Brain microvascular endothelial cell (primary cell): ENCODE data around the gene CFH.

Experiments used
- DNase-seq: peaks from one replicate; pipeline ENCODE4 v3.0.0-alpha.2; 2020
- H3K27ac ChIP-seq: fragments of 250-450 bp; sonication (Bioruptor Pico); 2 replicates; pipeline ENCODE4 v1.5.1; 2020; ENCODE audit warnings: mild to moderate bottlenecking, moderate library complexity
- H3K27me3 ChIP-seq: fragments of 250-450 bp; sonication (Bioruptor Pico); replicated peaks from 2 replicates; pipeline ENCODE4 v1.5.1; 2020; ENCODE audit warnings: mild to moderate bottlenecking
- H3K36me3 ChIP-seq: fragments of 250-450 bp; sonication (Bioruptor Pico); replicated peaks from 2 replicates; pipeline ENCODE4 v1.5.1; 2020; ENCODE audit warnings: mild to moderate bottlenecking
- H3K4me3 ChIP-seq: 2 replicates; pipeline ENCODE4 v1.5.1; 2011; ENCODE audit warnings: low read depth, mild to moderate bottlenecking, control low read depth, low read length, moderate library complexity
- CTCF ChIP-seq: IDR thresholded peaks from 2 replicates; pipeline ENCODE4 v1.5.1; 2011; ENCODE audit warnings: low read depth, mild to moderate bottlenecking, moderate library complexity, low read length, control low read depth, inconsistent platforms; ENCODE audit errors: missing control alignments
- in situ Hi-C: cut with HindIII; loops from 2 replicates; pipeline ENCODE4 v1.10.0; 2017; ENCODE audit warnings: low sequenced_read_pairs, low pct_ligation_motif_present

The CFH gene

GRCh38 chr1:196717868-196718267 lies 66.0 kb downstream of the CFH start:
- in situ Hi-C loops, result no loop called here
- DNase-seq, result no peak
- Histone ChIP-seq H3K27ac (no peak overlapping the region), H3K27me3 (no peaks in the 10 kb centered on the region), H3K4me3 (no peak overlapping the region), H3K36me3 (no peaks in the 10 kb centered on the region)
- no peak for TF ChIP-seq CTCF

GRCh38 chr1:196723325-196724185 lies 71.7 kb downstream of the CFH start:
- H3K27ac ChIP-seq, result no peak overlapping the region
- peak; percentile 88 for TF ChIP-seq CTCF
- H3K27me3 ChIP-seq, result no peaks in the 10 kb centered on the region
- peaks cover 6% of the 10 kb centered on the region for H3K36me3 ChIP-seq
- in situ Hi-C loops, result no loop called here
- peak; percentile 47 for DNase-seq
- no peak overlapping the region for H3K4me3 ChIP-seq

- DNase-seq, result no peak
- in situ Hi-C loops, result no loop called here
- peak; percentile 53 for TF ChIP-seq CTCF
- H3K36me3 ChIP-seq, result peaks cover 2% of the 10 kb centered on the region
- H3K4me3 ChIP-seq, result no peak overlapping the region
- no peaks in the 10 kb centered on the region for H3K27me3 ChIP-seq
- H3K27ac ChIP-seq, result no peak overlapping the region
Measured at GRCh38 chr1:196732526-196732925, 80.7 kb downstream of the CFH start.

GRCh38 chr1:196733091-196733970 lies 81.5 kb downstream of the CFH start:
- Histone ChIP-seq H3K27ac (no peak overlapping the region), H3K4me3 (no peak overlapping the region), H3K27me3 (no peaks in the 10 kb centered on the region), H3K36me3 (peaks cover 9% of the 10 kb centered on the region)
- no peak for TF ChIP-seq CTCF
- peak; percentile 28 for DNase-seq
- in situ Hi-C loops, result no loop called here

GRCh38 chr1:196734006-196734405 lies 82.2 kb downstream of the CFH start:
- no peak overlapping the region for H3K27ac ChIP-seq
- no peaks in the 10 kb centered on the region for H3K27me3 ChIP-seq
- no peak for DNase-seq
- in situ Hi-C loops, result no loop called here
- peaks cover 15% of the 10 kb centered on the region for H3K36me3 ChIP-seq
- no peak for TF ChIP-seq CTCF
- H3K4me3 ChIP-seq, result no peak overlapping the region
